Right cardiac atrium (tissue), 5 donors: ENCODE measurements around the gene CHKA. TPM values are rescaled to one million over a fixed set of nuclear protein-coding genes. Genes with fewer than 3 reads are reported as not detected.
A peak's percentile ranks its signal among the peaks of the same experiment; 100 is the strongest.

Experiments
- ATAC-seq, 2 donors: fragments of 200-7000 bp; cut with Tn5 transposase; one replicate each; pipeline versions ENCODE4 v1.8.0 to v1.9.1; 2020; ENCODE audit warnings: moderate library complexity in 2 of 2, mild to moderate bottlenecking in 1 of 2
- DNase-seq, 3 donors: peaks; one replicate each; pipeline ENCODE4 v3.0.0-alpha.2; 2020
- H3K27ac ChIP-seq: one replicate; pipeline ENCODE4 v1.5.1; 2013; ENCODE audit warnings: mild to moderate bottlenecking, low read length, control low read depth, moderate library complexity
- H3K27me3 ChIP-seq: one replicate; pipeline ENCODE4 v1.6.1; 2013; ENCODE audit not compliant: control insufficient read depth, insufficient read depth
- H3K4me1 ChIP-seq: one replicate; pipeline ENCODE4 v1.6.1; 2013; ENCODE audit warnings: low read length; ENCODE audit not compliant: control insufficient read depth, insufficient read depth
- H3K4me3 ChIP-seq: one replicate; pipeline ENCODE4 v1.5.1; 2013; ENCODE audit warnings: low read length, control low read depth
- H3K9me3 ChIP-seq: one replicate; pipeline ENCODE4 v1.6.1; 2013; ENCODE audit warnings: low read length; ENCODE audit not compliant: control insufficient read depth
- WGBS: extraction: QIAGEN DNeasy Blood & Tissue Kit; methylation state at CpG from one replicate; pipeline ENCODE4 v1.1.7; 2013; 5-methylcytosine and 5-hydroxymethylcytosine counted together
- intact Hi-C, 4 donors: fragments of 100-400 bp; cut with DNase I; formaldehyde crosslinking; loops; one replicate each; pipeline versions ENCODE4 v1.11.0 to v1.14.0; 2022 to 2023
- polyA plus RNA-seq: library from polyadenylated mRNA; stranded (reverse); fragments of 200-250 nt; gene quantifications from one replicate; pipeline ENCODE4 v1.2.3, GENCODE V29; 2013
- total RNA-seq, 4 donors: library from RNA; stranded (reverse); fragmentation: NEBNext Ultra II Directional; extraction: Animal tissue kit (Norgen Biotek cat#: 25700); gene quantifications; one replicate each; pipeline ENCODE4 v1.2.1, GENCODE V29; 2021
- donor health status: healthy with polysubstance abuse.
- donor health status: DM: no; HTN: yes; CAD: no.
- donor health status: DM: no; HTN: no; CAD: no.
- donor health status: DM: no; HTN: yes; CAD: no; lungs with severe emphysema.
- donor health status: DM: yes; HTN: yes; CAD: no.

Gene CHKA
- total and polyA plus RNA-seq, 5 donors, result 8.7 to 11.1 (median 10.2) TPM

DNA sequence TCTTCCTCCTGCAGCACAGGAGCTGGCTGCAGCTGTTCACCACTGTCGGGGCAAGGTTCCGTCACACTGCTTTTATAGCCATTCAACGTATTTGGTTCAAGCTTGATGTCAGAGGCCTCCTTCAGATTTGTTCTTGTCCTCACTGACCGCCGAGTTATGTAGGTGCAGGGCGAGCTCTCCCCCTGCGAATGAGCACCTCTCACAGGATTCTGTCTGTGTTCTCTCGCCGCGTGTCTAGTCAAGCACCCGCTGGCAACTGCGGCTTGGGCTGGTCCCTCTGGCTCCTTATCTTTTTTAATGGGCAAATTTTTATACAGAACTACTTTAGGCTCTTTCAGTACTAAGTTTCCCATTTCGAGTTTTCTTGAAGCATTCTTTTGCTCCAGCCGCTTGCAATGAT lies 37.4 kb upstream of the CHKA start:
- no peaks in the 10 kb centered on the region for H3K4me1 ChIP-seq
- no peaks in the 10 kb centered on the region for H3K27me3 ChIP-seq
- H3K27ac ChIP-seq, result no peak overlapping the region
- H3K4me3 ChIP-seq, result no peak overlapping the region
- DNase-seq, result no peak
- WGBS, result 96% methylated on average over 14 of the region's 14 CpGs
- ATAC-seq, result no peak
- no peaks in the 10 kb centered on the region for H3K9me3 ChIP-seq
- intact Hi-C loops, result no loop called here

DNA sequence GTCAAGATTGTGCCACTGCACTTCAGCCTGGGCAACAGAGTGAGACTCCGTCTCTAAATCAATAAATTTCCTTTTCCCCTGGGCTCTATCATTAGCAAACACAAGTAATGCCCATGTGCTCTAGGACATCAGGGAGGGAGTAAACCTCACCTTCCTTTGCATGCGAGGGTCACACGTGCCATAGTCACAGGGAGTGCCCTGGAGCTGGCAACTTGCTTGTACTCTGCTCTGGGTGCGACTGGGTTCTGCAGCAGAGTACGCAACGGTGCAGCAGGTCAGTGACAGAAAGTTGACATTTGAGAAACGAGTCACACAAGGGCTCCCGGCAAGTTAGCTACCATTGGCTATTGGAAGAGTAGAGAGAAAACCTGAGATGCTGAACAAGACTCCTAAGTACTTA lies 32.6 kb upstream of the CHKA start:
- H3K4me1 ChIP-seq, result no peaks in the 10 kb centered on the region
- WGBS, result 86% methylated on average over 8 of the region's 8 CpGs
- H3K9me3 ChIP-seq, result no peaks in the 10 kb centered on the region
- H3K4me3 ChIP-seq, result no peak overlapping the region
- ATAC-seq (no peak), DNase-seq (no peak)
- H3K27me3 ChIP-seq, result no peaks in the 10 kb centered on the region
- intact Hi-C loops, result no loop called here
- H3K27ac ChIP-seq, result no peak overlapping the region

DNA sequence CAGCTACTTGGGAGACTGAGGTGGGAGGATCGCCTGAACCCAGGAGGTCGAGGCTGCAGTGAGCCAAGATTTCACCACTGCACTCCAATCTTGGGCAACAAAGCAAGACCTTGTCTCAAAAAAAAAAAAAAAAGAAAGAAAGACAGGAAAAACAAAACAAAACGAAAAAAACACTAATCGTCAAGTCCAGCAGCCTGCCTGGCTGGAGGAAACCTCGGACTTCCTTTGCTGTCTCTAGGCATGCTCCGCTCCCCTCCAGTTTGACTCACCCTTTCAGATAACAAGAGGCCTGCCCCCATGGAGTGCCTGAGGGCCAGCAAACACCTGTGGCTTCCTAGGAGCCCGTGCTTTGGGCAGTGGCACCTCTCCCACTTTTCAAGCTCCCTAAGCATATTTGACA lies 28.8 kb upstream of the CHKA start:
- DNase-seq, result peak in 1 of 3 donors; percentile 64
- intact Hi-C loops, result no loop called here

DNA sequence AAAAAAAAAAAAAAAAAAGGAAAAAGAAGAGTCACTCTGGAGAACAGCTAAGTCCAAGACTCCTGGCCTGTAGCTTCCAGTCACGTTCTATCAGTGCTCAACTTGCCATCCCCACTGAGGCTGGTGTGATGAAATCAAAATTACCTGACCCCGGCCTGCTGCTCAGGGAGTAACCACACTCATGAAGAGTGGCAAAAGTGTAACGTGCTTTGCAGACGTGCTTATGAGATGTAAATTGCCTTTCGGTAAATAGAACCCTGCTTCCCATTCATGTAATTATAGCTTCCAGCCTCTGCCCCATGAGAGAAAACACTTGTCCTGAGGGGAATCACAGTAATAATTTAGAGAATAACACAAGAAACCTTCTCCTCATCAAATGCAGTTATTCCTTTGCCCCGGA lies 28.2 kb upstream of the CHKA start:
- Histone ChIP-seq H3K27ac (no peak overlapping the region), H3K9me3 (no peaks in the 10 kb centered on the region), H3K4me1 (peaks cover 11% of the 10 kb centered on the region), H3K4me3 (no peak overlapping the region), H3K27me3 (no peaks in the 10 kb centered on the region)
- WGBS, result 89% methylated on average over 6 of the region's 6 CpGs
- intact Hi-C loops, result no loop called here
- no peak for ATAC-seq
- DNase-seq, result no peak

More for the DNA sequence above, 28.8 kb upstream of the CHKA start:
- no peaks in the 10 kb centered on the region for H3K27me3 ChIP-seq
- no peaks in the 10 kb centered on the region for H3K9me3 ChIP-seq
- no peak overlapping the region for H3K27ac ChIP-seq
- ATAC-seq, result peak in 1 of 2 donors; percentile 21
- H3K4me3 ChIP-seq, result no peak overlapping the region
- peaks cover 11% of the 10 kb centered on the region for H3K4me1 ChIP-seq
- WGBS, result 32% methylated on average over 7 of the region's 7 CpGs

DNA sequence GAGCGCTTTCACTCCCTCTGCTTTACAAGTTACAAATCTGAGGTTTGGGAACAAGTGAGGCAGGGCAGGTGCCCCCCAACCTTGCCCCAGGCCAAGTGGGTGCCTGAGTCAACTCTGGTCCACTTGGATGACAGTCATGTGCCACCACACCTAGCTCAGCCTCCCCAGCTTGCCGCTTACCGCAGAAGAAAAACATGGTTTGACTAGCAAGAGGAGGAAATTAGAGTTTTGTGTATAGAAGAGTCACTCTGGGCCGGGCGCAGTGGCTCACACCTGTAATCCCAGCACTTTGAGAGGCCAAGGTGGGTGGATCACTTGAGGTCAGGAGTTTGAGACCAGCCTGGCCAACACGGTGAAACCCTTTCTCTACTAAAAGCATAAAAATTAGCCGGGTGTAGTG lies 27.7 kb upstream of the CHKA start:
- intact Hi-C loops, result no loop called here
- ATAC-seq, result no peak
- Histone ChIP-seq H3K9me3 (no peaks in the 10 kb centered on the region), H3K4me3 (no peak overlapping the region), H3K27me3 (no peaks in the 10 kb centered on the region), H3K4me1 (peaks cover 11% of the 10 kb centered on the region), H3K27ac (no peak overlapping the region)
- DNase-seq, result no peak
- 93% methylated on average over 7 of the region's 7 CpGs for WGBS

DNA sequence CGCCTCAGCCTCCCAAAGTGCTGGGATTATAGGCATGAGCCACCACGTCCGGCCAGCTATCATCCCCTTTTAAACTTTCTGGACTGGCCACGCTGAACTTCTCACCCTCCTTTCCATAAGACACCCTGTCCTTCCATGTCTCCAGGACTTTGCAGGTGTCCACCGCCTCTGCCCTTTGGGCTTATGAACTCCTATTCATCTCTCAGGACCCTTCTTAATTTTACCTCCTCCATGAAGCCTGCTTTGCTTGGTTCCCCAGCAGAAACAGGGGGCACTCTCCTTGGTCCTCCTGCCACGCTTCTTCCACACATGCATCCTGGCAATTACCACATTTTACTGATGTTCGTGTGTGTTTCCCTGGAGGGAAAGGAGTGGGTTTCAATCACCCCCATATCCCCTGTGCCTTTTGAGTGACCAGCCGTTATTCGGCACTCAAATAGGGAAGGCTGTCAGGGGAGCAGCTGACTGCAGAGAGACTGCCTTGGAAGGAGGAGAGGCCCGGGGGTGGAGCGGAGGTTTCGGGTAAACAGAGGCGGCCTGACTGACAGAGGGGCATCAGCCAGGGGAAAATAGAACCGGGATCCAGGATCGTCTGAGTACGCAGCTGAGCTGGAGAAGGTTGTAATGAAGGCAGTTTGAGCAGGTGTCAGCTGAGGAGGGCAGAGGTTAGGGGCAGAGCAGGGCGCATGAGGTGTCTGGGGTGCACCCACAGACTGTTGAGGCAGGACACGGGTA lies 27.1 kb upstream of the CHKA start:
- intact Hi-C loops, result no loop called here
- no peak overlapping the region for H3K27ac ChIP-seq
- no peak overlapping the region for H3K4me3 ChIP-seq
- 91% methylated on average over 18 of the region's 18 CpGs for WGBS
- no peaks in the 10 kb centered on the region for H3K27me3 ChIP-seq
- ATAC-seq, result no peak
- DNase-seq, result no peak
- peaks cover 11% of the 10 kb centered on the region for H3K4me1 ChIP-seq
- no peaks in the 10 kb centered on the region for H3K9me3 ChIP-seq

DNA sequence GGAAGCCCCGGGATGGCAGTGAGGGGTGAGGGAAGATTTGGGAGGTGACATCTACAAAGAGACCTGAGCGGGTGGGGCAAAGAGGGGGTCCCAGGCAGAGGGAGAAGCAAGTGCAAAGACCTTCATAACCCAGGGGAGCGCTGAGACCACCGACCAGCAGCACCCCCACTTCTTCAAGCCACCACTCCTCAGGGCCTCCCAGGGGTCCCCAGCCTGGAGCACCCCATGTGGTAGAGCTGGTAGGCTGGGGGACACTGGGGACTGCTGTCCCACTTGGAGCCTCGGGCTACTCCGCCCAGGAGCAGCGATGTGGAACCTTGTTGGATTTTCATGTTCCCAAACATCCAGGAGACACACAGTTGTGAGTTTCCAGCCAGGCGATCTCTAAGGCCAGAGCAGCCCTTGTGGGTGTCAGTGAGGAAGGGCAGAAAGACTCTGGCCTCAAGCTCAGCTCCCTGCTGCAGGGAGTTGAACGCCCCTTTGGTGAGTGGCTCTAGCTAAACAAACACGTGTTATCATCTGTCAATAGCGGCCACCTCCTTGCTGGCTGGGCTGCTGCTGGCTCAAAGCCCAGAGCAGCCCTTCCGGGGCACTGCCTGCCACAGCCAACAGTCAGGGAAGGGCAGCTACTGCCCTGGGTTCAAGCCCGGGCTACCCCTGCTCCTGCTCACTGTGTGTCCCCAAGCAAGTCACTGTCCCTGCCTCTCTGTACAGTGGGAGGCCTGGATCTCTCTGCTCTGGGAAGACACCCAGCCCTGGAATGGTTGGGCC lies 25.7 kb upstream of the CHKA start:
- Histone ChIP-seq H3K4me1 (peaks cover 11% of the 10 kb centered on the region), H3K4me3 (no peak overlapping the region), H3K27me3 (no peaks in the 10 kb centered on the region), H3K27ac (peak overlapping the region; percentile 78), H3K9me3 (no peaks in the 10 kb centered on the region)
- peak; percentile 79 to 82 for ATAC-seq
- peak; percentile 56 to 81 (median 80) for DNase-seq
- 36% methylated on average over 13 of the region's 13 CpGs for WGBS
- intact Hi-C loops, result no loop called here

DNA sequence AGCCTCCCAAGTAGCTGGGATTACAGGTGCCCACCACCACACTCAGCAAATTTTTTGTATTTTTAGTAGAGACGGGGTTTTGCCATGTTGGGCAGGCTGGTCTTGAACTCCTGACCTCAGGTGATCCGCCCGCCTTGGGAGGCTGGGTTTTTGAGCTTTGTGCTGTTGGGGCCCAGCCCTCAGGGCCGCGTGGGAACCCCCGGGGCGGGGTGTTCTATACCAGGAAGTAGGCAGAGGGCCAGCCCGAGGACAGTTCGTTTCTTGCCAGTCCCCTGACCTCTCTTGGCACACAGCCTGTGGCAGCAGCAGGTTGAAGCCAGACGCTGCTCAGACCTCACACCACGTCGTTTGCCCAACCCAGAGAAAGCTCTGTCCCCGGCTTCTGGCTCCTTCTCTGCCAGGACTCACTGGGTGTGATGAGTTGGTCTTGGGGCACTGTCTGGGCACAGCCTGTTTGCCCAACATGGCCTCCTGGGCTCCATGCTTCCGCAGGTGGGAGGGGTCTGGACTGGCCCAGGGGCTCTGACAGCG lies 24.9 kb upstream of the CHKA start:
- Histone ChIP-seq H3K9me3 (no peaks in the 10 kb centered on the region), H3K27ac (peak overlapping the region; percentile 78), H3K27me3 (no peaks in the 10 kb centered on the region), H3K4me1 (peaks cover 11% of the 10 kb centered on the region), H3K4me3 (no peak overlapping the region)
- intact Hi-C loops, result no loop called here
- DNase-seq (peak; percentile 89 to 95 (median 93)), ATAC-seq (peak; percentile 75 to 79)
- WGBS, result 34% methylated on average over 15 of the region's 15 CpGs

DNA sequence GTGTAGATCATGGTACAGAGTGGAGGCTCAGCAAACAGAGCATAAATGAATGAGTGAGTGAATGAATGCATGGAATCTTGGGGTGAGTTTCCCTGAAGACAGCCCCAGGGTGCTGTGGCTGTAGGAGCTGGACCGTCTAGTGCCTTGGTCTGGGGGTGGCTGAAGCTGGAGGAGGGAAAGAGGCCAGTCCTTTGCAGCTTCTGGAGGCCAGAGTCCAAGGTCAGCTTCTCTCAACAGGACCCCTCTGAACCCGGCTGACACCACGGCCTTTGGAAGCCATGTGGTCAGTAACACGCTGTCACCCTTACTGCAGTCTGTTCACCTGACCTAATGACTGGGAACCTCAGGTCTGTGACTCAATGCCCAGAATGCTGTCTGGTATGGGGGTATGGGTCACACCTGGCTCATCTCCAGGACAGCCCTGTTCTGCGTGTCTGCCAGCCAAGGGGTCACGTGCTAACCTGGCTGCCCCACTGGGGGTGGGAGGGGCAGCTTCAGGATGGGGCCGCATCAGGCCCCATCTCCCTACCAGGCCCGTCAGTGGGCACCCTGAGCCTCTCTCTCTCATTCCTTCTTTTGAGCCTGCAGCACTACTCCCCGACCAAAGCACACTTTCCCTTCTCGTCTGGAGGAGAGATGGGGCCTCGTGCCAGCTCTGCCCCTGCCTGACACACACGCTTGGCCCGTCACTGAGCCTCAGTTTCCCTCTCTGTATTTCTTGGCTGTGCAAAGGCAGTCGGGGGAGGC lies 24.1 kb upstream of the CHKA start:
- 66% methylated on average over 14 of the region's 14 CpGs for WGBS

DNA sequence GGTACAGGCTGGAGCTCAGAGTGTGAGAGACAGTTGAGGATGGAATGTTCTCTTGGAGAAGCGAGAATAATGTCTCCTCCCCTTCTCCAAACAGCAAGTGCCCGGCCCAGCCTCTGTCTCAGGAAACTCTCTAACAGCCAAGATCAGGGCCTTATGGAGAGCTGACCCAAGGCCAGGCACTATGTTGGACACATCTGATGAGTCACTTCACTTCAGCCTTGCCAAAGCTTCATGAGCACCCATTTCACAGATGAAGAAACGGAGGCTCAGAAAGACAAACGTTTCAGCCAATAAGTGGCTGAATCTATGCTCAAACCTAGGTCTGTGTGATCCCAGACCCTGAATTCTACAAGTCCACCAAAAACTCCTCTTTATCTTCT lies 22.1 kb upstream of the CHKA start:
- WGBS, result 82% methylated on average over 4 of the region's 4 CpGs
- Histone ChIP-seq H3K9me3 (no peaks in the 10 kb centered on the region), H3K27me3 (no peaks in the 10 kb centered on the region), H3K4me3 (no peak overlapping the region), H3K4me1 (peaks cover 13% of the 10 kb centered on the region), H3K27ac (no peak overlapping the region)
- no peak for DNase-seq
- no peak for ATAC-seq
- intact Hi-C loops, result no loop called here

More for the DNA sequence above, 24.1 kb upstream of the CHKA start:
- intact Hi-C loops, result no loop called here
- Histone ChIP-seq H3K4me3 (no peak overlapping the region), H3K4me1 (peaks cover 13% of the 10 kb centered on the region), H3K27ac (no peak overlapping the region), H3K9me3 (no peaks in the 10 kb centered on the region), H3K27me3 (no peaks in the 10 kb centered on the region)
- DNase-seq (no peak), ATAC-seq (no peak)
